Esophagus squamous epithelium (tissue), 5 donors: ENCODE measurements around the gene SLC24A3. TPM values are rescaled to one million over a fixed set of nuclear protein-coding genes. Genes with fewer than 3 reads are reported as not detected.

Source experiments
- DNase-seq: peaks from one replicate; lab custom pipeline; 2025; lab: John Stamatoyannopoulos, UW
- H3K27ac ChIP-seq, 4 donors: fragments of 200-600 bp; sonication (generic); one replicate each; pipeline ENCODE4 v1.5.1; 2016 to 2019; ENCODE audit warnings: mild to moderate bottlenecking in 1 of 4
- H3K27me3 ChIP-seq, 4 donors: fragments of 200-600 bp; sonication (generic); 1 replicate in 3 of 4; 2 replicates in 1 of 4; pipeline versions ENCODE4 v1.5.1 to v1.6.0; 2017 to 2021; ENCODE audit warnings: antibody characterized with exemption in 1 of 4
- H3K36me3 ChIP-seq, 3 donors: fragments of 200-600 bp; sonication (generic); one replicate each; pipeline ENCODE4 v1.5.1; 2016 to 2019
- H3K4me1 ChIP-seq, 3 donors: fragments of 200-600 bp; sonication (generic); one replicate each; pipeline ENCODE4 v1.5.1; 2017 to 2019
- H3K4me3 ChIP-seq, 4 donors: fragments of 200-600 bp; sonication (generic); 1 replicate in 3 of 4; 2 replicates in 1 of 4; pipeline ENCODE4 v1.5.1; 2016 to 2019; ENCODE audit warnings: mild to moderate bottlenecking in 2 of 4, moderate library complexity in 1 of 4
- H3K9me3 ChIP-seq, 3 donors: fragments of 200-600 bp; sonication (generic); one replicate each; pipeline ENCODE4 v1.5.1; 2016 to 2019
- POLR2A ChIP-seq, 4 donors: fragments of 450-650 bp; IDR thresholded peaks; one replicate each; pipeline ENCODE4 v1.6.1; 2017; ENCODE audit warnings: antibody characterized with exemption in 4 of 4, mild to moderate bottlenecking in 4 of 4, moderate library complexity in 3 of 4
- WGBS, 2 donors: methylation state at CpG; one replicate each; pipeline ENCODE4 v1.1.5; 2018; 5-methylcytosine and 5-hydroxymethylcytosine counted together
- intact Hi-C: fragments of 100-400 bp; cut with DNase I; formaldehyde crosslinking; loops from one replicate; pipeline ENCODE4 v1.15.0; 2022
- total RNA-seq, 4 donors: library from RNA; depleted of rRNA; stranded (reverse); fragments of >200 nt; gene quantifications; one replicate each; pipeline ENCODE4 v1.1.0, GENCODE V29; 2016
- TF ChIP-seq, protein P1 (sequence below), 6 experiments: fragments of 450-650 bp in 4 of 6; fragments of 200-600 bp in 2 of 6; sonication (generic) in 2 of 6; IDR thresholded peaks; one replicate each; pipeline ENCODE4 v1.5.1; 2016 to 2019; ENCODE audit warnings: antibody characterized with exemption in 6 of 6, mild to moderate bottlenecking in 4 of 6, moderate library complexity in 4 of 6
- donor health status: DM: yes; HTN: yes; CAD: no.

Gene SLC24A3
- total RNA-seq, 4 donors from 2014 or later: 3.0 to 8.2 (median 6.1) TPM

DNA sequence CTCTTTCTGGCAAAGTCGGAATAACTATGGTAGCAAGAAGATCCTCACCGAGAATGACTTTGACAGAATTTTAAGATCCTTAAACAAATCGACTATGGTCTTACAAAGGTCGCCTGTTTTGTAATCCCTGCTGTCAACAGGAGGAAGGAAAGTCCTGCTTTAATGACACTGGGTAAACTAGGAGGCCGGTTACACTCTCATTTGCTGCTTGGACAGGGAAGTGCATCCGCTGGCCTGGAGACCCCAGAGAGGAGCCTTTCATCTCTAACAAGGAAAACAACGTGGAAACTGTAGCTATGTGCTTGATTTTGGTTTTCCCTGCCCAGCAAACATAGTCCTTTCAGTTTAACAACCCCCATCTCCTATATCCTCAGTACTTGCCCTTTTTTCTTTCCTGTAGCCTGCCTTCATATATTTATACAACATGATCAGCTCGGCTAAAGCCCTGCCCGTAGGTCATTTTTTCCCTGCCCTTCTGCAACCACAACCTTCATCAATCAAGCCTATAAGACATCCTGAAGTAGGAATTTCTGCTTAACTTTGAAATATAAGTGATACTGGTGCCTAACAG lies 448.5 kb downstream of the SLC24A3 start:
- Histone ChIP-seq H3K9me3 (no peaks in the 10 kb centered on the region), H3K36me3 (no peaks in the 10 kb centered on the region), H3K27ac (no peak overlapping the region), H3K27me3 (peaks cover 0 to 11% (median 0%) of the 10 kb centered on the region in 4 donors), H3K4me3 (no peak overlapping the region), H3K4me1 (peaks cover 0 to 10% (median 0%) of the 10 kb centered on the region in 3 donors)
- 60 to 63% methylated on average over 9 of the region's 9 CpGs for WGBS, 2 donors
- intact Hi-C loops: loop anchor here (5.0 kb wide), 1 partner anchor 454 kb away; no protein-coding TSS in a partner anchor
- DNase-seq: no peak
- TF ChIP-seq, protein P1, sequence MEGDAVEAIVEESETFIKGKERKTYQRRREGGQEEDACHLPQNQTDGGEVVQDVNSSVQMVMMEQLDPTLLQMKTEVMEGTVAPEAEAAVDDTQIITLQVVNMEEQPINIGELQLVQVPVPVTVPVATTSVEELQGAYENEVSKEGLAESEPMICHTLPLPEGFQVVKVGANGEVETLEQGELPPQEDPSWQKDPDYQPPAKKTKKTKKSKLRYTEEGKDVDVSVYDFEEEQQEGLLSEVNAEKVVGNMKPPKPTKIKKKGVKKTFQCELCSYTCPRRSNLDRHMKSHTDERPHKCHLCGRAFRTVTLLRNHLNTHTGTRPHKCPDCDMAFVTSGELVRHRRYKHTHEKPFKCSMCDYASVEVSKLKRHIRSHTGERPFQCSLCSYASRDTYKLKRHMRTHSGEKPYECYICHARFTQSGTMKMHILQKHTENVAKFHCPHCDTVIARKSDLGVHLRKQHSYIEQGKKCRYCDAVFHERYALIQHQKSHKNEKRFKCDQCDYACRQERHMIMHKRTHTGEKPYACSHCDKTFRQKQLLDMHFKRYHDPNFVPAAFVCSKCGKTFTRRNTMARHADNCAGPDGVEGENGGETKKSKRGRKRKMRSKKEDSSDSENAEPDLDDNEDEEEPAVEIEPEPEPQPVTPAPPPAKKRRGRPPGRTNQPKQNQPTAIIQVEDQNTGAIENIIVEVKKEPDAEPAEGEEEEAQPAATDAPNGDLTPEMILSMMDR (IDR thresholded peaks at IDR 0.05): no peak
- TF ChIP-seq POLR2A (IDR thresholded peaks at IDR 0.05): no peak

DNA sequence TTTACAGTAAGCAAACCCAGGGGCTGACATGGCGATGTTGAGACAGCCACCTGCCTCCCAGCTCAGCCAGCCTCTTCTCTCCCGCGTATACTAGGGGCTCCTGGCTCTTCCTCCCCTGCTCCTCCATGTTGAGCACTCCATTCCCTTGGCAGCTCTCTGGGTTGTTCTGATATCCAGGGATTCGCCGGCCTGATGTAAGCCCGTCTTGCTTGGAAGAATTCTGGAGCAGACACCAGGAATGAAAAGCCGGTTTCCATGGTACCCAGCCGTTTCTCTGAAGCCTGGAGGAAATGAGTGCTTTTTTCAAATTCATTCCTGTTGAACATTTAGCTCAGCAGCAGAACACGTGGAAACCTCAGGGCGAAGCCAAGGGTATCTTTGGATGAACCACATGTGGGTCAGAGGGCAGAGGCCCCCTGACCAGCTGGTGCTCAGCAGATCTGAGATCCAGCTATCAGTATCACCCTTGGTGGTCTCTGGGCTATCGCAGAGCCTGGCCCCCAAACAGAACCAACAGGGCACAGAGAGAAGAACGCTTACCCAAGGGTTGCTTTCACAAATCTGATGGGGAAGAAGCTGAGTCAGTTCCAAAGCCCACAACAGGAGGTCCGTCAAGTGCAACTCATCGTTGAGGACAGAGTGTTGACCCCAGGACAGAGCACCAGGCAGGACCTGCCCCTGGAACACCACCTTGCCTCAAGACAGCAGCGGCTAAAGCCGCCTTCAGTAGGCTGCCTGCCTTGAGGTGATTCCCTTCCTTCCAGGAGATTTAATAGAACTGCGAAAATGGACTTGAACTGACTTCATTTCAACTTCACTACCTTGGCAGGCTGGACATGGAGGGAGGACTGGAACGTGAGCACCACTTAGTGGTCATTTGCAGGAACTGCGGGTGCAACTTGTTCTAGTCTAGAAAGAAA lies 449.5 kb downstream of the SLC24A3 start:
- no peak overlapping the region for H3K27ac ChIP-seq
- intact Hi-C loops: loop anchor here (5.0 kb wide), 1 partner anchor 455 kb away; no protein-coding TSS in a partner anchor
- peaks cover 0 to 10% (median 0%) of the 10 kb centered on the region in 3 donors for H3K4me1 ChIP-seq
- TF ChIP-seq POLR2A (IDR thresholded peaks at IDR 0.05): no peak
- TF ChIP-seq, protein P1 (IDR thresholded peaks at IDR 0.05): peak; percentile 89 to 99 (median 94)
- H3K4me3 ChIP-seq: no peak overlapping the region
- no peaks in the 10 kb centered on the region for H3K9me3 ChIP-seq
- no peaks in the 10 kb centered on the region for H3K36me3 ChIP-seq
- peaks cover 0 to 11% (median 0%) of the 10 kb centered on the region in 4 donors for H3K27me3 ChIP-seq
- no peak for DNase-seq
- 38 to 49% methylated on average over 11 to 12 of the region's 19 CpGs for WGBS, 2 donors

DNA sequence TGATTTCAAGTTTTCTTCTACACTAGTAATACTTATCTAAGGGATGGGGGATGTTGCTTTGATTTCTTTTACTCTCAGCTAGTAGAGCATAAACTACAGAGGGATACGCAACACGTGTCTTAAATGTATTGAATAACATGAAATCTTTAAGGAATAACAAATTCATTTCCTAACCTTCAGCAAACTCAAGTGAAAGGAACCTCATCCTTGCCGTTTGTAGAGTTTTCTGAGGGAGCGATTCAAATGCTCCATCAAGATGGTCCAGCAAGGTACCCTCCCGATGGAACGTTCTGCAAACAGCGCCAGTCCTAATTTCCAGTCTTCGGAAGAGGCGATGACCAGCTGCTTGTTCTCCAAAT lies 450.2 kb downstream of the SLC24A3 start:
- intact Hi-C loops: loop anchor here (5.0 kb wide), 1 partner anchor 455 kb away; no protein-coding TSS in a partner anchor
- peaks cover 0 to 10% (median 0%) of the 10 kb centered on the region in 3 donors for H3K4me1 ChIP-seq
- no peak overlapping the region for H3K4me3 ChIP-seq
- WGBS, 2 donors: 43 to 51% methylated on average over 9 of the region's 9 CpGs
- no peak for TF ChIP-seq POLR2A (IDR thresholded peaks at IDR 0.05)
- TF ChIP-seq, protein P1 (IDR thresholded peaks at IDR 0.05): no peak
- H3K36me3 ChIP-seq: no peaks in the 10 kb centered on the region
- H3K27me3 ChIP-seq: peaks cover 0 to 11% (median 0%) of the 10 kb centered on the region in 4 donors
- no peaks in the 10 kb centered on the region for H3K9me3 ChIP-seq
- no peak for DNase-seq
- no peak overlapping the region for H3K27ac ChIP-seq

DNA sequence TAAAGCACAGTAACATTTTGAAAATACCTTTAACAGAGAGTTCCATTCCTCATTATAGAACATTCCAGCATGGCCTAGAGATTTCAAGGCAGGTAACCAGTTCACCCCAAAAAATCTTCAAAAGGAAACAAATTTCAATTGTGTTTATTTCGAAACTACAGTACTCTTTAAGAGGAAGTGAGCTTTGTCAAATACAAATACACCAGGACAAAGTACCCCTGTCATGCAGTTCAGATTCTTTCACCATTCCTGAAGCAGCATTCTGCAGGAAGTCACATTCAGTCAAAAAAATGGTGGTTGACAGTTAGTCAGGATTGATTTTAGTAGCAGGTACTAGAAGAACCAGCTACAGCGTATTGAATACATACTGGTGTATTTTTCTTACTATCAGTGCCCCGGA lies 456.0 kb downstream of the SLC24A3 start:
- DNase-seq: no peak
- TF ChIP-seq POLR2A (IDR thresholded peaks at IDR 0.05): no peak
- TF ChIP-seq, protein P1 (IDR thresholded peaks at IDR 0.05): no peak
- intact Hi-C loops: loop anchor here (5.0 kb wide), 1 partner anchor 1036 kb away; no protein-coding TSS in a partner anchor
- Histone ChIP-seq H3K4me1 (no peaks in the 10 kb centered on the region), H3K27me3 (no peaks in the 10 kb centered on the region), H3K9me3 (no peaks in the 10 kb centered on the region), H3K27ac (no peak overlapping the region), H3K4me3 (no peak overlapping the region), H3K36me3 (no peaks in the 10 kb centered on the region)
- WGBS, 2 donors: 80 to 87% methylated on average over 3 of the region's 3 CpGs

DNA sequence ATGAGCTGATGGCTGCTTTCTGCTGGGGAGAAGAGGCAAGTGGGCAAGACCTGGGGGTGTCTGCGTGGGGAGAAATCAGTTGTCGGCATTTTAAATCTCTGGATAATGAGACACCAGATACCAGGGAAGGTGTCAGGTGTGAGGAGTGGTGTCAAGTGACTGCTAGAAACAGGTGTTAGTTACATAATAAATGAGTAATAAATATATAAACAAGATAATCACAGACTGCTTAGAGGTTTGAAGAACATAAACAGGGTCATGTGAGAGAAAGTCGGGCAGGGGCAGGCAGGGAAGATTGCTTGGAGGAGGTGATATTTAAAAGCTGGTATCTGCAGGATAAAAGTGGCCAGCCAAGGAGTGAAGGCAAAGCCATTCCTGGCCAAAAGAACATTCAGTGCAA lies 458.4 kb downstream of the SLC24A3 start:
- DNase-seq: no peak
- no peaks in the 10 kb centered on the region for H3K27me3 ChIP-seq
- TF ChIP-seq, protein P1 (IDR thresholded peaks at IDR 0.05): no peak
- no peak for TF ChIP-seq POLR2A (IDR thresholded peaks at IDR 0.05)
- H3K27ac ChIP-seq: no peak overlapping the region
- no peaks in the 10 kb centered on the region for H3K36me3 ChIP-seq
- 69 to 85% methylated on average over 3 of the region's 3 CpGs for WGBS, 2 donors
- intact Hi-C loops: no loop called here
- no peaks in the 10 kb centered on the region for H3K4me1 ChIP-seq
- no peaks in the 10 kb centered on the region for H3K9me3 ChIP-seq
- no peak overlapping the region for H3K4me3 ChIP-seq
